HCT116 (cell line): Measurements from ENCODE around the gene PLB1. TPM values are rescaled to one million over a fixed set of nuclear protein-coding genes. Genes with fewer than 3 reads are reported as not detected.
"Not testable (repeated sequence)": the region's sequence is repeated elsewhere in the genome, so short reads cannot be mapped to it uniquely, and the experiment has no call there.

ENCODE experiments used
- ATAC-seq: fragments of 200-7000 bp; cut with Tn5 transposase; 2 replicates; pipeline ENCODE4 v1.9.1; 2020; ENCODE audit warnings: mild to moderate bottlenecking, moderate library complexity
- BruUV-seq: library from RNA; stranded (reverse); fragments of 400-500 nt; replicated peaks from 2 replicates; lab custom pipeline; 2021; lab: Mats Ljungman, UMichigan
- CTCF ChIA-PET: fragments of 300-600 bp; sonication (Branson Sonifier 250); formaldehyde crosslinking; loops from one replicate; lab custom pipeline; 2021; ENCODE audit warnings: antibody characterized with exemption; lab: Charles Lee
- POLR2A ChIA-PET: fragments of 300-600, 350-600 bp; sonication (Branson Sonifier 250); formaldehyde crosslinking; loops from one replicate; lab custom pipeline; 2021; ENCODE audit warnings: antibody characterized with exemption; lab: Charles Lee
- RAD21 ChIA-PET, 2 experiments: fragments of 300-600 bp; sonication (Branson Sonifier 250); formaldehyde crosslinking; loops; one replicate each; lab custom pipeline; 2023; ENCODE audit warnings: low total read pairs in 2 of 2; ENCODE audit not compliant: uncharacterized antibody in 2 of 2, unreplicated experiment in 2 of 2, low non-redundant PET in 1 of 2; lab: Charles Lee
- DNase-seq: peaks from one replicate; pipeline ENCODE4 v3.0.0-alpha.2; 2010; ENCODE audit warnings: low read depth, low spot score
- H2AFZ ChIP-seq: fragments of 200-600 bp; shearing (Covaris generic), sonication (generic); 2 replicates; pipeline ENCODE4 v1.6.1; 2017; ENCODE audit warnings: low read depth, mixed run types, mixed read lengths, antibody characterized with exemption, low read length; ENCODE audit not compliant: poor library complexity, severe bottlenecking
- H3K27ac ChIP-seq: 2 replicates; pipeline ENCODE4 v1.5.1; 2012; ENCODE audit warnings: low read depth, low read length
- H3K27me3 ChIP-seq: fragments of 200-600 bp; sonication (generic); 2 replicates; pipeline ENCODE4 v1.6.1; 2016; ENCODE audit warnings: mixed run types, low read length, mixed read lengths; ENCODE audit not compliant: insufficient read depth
- H3K36me3 ChIP-seq, 2 experiments: fragments of 200-500 bp in 1 of 2; fragments of 200-600 bp in 1 of 2; sonication (Bioruptor generic) in 1 of 2; sonication (generic) in 1 of 2; 2 replicates each; pipeline versions ENCODE4 v1.5.1 to v1.6.1; 2014 to 2016; ENCODE audit warnings: low read length in 2 of 2, inconsistent platforms in 1 of 2, mixed read lengths in 1 of 2, mixed run types in 1 of 2; ENCODE audit not compliant: insufficient read depth in 2 of 2, control insufficient read depth in 1 of 2
- H3K4me1 ChIP-seq, 2 experiments: fragments of 200-600 bp in 1 of 2; sonication (generic) in 1 of 2; 2 replicates each; pipeline versions ENCODE4 v1.5.1 to v1.6.1; 2012 to 2017; ENCODE audit warnings: low read length in 2 of 2, inconsistent platforms in 1 of 2, mild to moderate bottlenecking in 1 of 2, mixed read lengths in 1 of 2, mixed run types in 1 of 2, moderate library complexity in 1 of 2; ENCODE audit not compliant: insufficient read depth in 2 of 2, control insufficient read depth in 1 of 2
- H3K4me2 ChIP-seq: fragments of 200-600 bp; sonication (generic); 2 replicates; pipeline ENCODE4 v1.6.1; 2017; ENCODE audit warnings: mixed run types, low read length, mixed read lengths
- H3K4me3 ChIP-seq, 2 experiments: fragments of 200-600 bp in 1 of 2; sonication (generic) in 1 of 2; replicated peaks in 1 of 2; 2 replicates each; pipeline ENCODE4 v1.5.1; 2011 to 2016; ENCODE audit warnings: low read length in 2 of 2, control low read depth in 1 of 2, low read depth in 1 of 2, mild to moderate bottlenecking in 1 of 2, mixed read lengths in 1 of 2, mixed run types in 1 of 2
- H3K79me2 ChIP-seq: fragments of 200-600 bp; sonication (generic); 2 replicates; pipeline ENCODE4 v1.6.1; 2017; ENCODE audit warnings: mild to moderate bottlenecking, mixed run types, low read length, moderate library complexity, mixed read lengths; ENCODE audit not compliant: insufficient read depth
- H3K9ac ChIP-seq: fragments of 200-600 bp; sonication (generic); 2 replicates; pipeline ENCODE4 v1.6.1; 2016; ENCODE audit warnings: low read length, mixed read lengths
- H3K9me2 ChIP-seq: fragments of 200-600 bp; sonication (generic), shearing (Covaris generic); 2 replicates; pipeline ENCODE4 v1.6.1; 2017; ENCODE audit warnings: mixed run types, mild to moderate bottlenecking, moderate library complexity; ENCODE audit not compliant: insufficient read depth
- H3K9me3 ChIP-seq, 2 experiments: fragments of 200-500 bp in 1 of 2; fragments of 200-600 bp in 1 of 2; sonication (Bioruptor generic) in 1 of 2; sonication (generic) in 1 of 2; 2 replicates each; pipeline ENCODE4 v1.6.1; 2014 to 2017; ENCODE audit warnings: low read length in 2 of 2, mixed read lengths in 2 of 2, inconsistent platforms in 1 of 2, low read depth in 1 of 2, mild to moderate bottlenecking in 1 of 2, mixed run types in 1 of 2, moderate library complexity in 1 of 2; ENCODE audit not compliant: control insufficient read depth in 1 of 2, insufficient read depth in 1 of 2
- H4K20me1 ChIP-seq: fragments of 200-600 bp; sonication (generic), shearing (Covaris generic); 2 replicates; pipeline ENCODE4 v1.6.1; 2017; ENCODE audit warnings: mixed run types, mild to moderate bottlenecking, moderate library complexity; ENCODE audit not compliant: insufficient read depth
- CBX3 ChIP-seq: IDR thresholded peaks from 2 replicates; pipeline ENCODE4 v1.6.1; 2012; ENCODE audit warnings: low read depth
- EZH2phosphoT487 ChIP-seq: fragments of 200-600 bp; IDR thresholded peaks from 2 replicates; pipeline ENCODE4 v1.6.1; 2018; ENCODE audit warnings: antibody characterized with exemption, borderline replicate concordance
- SIN3A ChIP-seq: IDR thresholded peaks from 2 replicates; pipeline ENCODE4 v1.6.1; 2012; ENCODE audit warnings: low read depth
- SP1 ChIP-seq: IDR thresholded peaks from 2 replicates; pipeline ENCODE4 v1.6.1; 2012; ENCODE audit warnings: low read depth
- ZNF274 ChIP-seq: fragments of 200-500 bp; sonication (Bioruptor generic); IDR thresholded peaks from 2 replicates; pipeline ENCODE4 v1.6.1; 2014; ENCODE audit warnings: mild to moderate bottlenecking, low read depth, low read length, inconsistent platforms
- intact Hi-C: fragments of 100-400 bp; cut with micrococcal nuclease; formaldehyde crosslinking; loops from 2 replicates; pipeline ENCODE4 v1.10.0; 2022
- total RNA-seq: library from RNA; stranded (reverse); gene quantifications from one replicate; pipeline ENCODE4 v1.2.1, GENCODE V29; 2021; ENCODE audit not compliant: unreplicated experiment
- TF ChIP-seq, protein P1 (sequence below): IDR thresholded peaks from 2 replicates; pipeline ENCODE4 v1.6.1; 2011; ENCODE audit warnings: mild to moderate bottlenecking, low read length, moderate library complexity; ENCODE audit not compliant: insufficient replicate concordance; ENCODE audit errors: extremely low read depth
- TF ChIP-seq, protein P2 (sequence below): IDR thresholded peaks from 2 replicates; pipeline ENCODE4 v1.6.1; 2012

The PLB1 gene
- total RNA-seq, 1 experiment from 2014 or later, result 0.49 TPM

DNA sequence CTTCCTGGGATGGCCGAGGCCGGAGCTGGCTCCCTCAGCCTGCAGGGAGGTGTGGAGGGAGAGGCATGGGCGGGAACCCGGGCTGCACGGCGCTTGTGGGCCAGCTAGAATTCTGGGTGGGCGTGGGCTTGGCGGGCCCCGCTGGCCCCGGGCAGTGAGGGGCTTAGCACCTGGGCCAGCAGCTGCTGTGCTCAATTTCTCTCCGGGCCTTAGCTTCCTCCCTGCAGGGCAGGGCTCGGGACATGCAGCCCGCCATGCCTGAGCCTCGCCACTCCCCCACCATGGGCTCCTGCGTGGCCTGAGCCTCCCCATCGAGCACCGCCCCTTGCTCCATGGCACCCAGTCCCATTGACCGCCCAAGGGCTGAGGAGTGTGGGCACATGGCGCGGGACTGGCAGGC lies 23.2 kb upstream of the PLB1 start:
- H4K20me1 ChIP-seq, POLR2A ChIA-PET, H3K27me3 ChIP-seq, DNase-seq, H3K27ac ChIP-seq, intact Hi-C loops, RAD21 ChIA-PET, BruUV-seq, CTCF ChIA-PET, H3K79me2 ChIP-seq, H3K9ac ChIP-seq, H3K9me2 ChIP-seq, ATAC-seq, H2AFZ ChIP-seq, H3K4me2 ChIP-seq, H3K9me3 ChIP-seq, H3K36me3 ChIP-seq, H3K4me3 ChIP-seq: not testable (repeated sequence)
- H3K4me1 ChIP-seq, result peaks cover 0 to 11% of the 10 kb centered on the region in 2 experiments; a peak in 1 of 4 replicates

DNA sequence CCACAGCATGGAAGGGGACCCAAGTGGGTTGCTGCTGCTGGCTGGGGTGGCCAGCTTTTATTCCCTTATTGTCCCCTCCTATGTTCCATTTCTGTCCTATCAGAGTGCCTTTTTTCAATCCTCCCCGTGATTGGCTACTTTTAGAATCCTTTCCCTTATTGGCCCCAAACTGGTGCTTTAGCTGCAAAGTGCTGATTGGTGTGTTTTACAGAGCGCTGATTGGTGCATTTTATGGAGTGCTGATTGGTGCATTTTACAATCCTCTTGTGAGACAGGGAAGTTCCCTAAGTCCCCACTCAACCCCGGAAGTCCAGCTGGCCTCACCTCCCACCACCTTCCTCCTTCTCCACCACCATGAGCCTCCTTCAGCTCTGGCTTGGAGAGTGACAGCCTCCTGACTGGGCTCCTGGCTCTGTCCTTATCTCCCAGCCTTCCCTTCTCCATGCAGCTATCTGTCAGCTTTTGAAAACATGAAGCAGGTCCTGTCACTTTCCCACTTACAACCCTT lies 20.7 kb upstream of the PLB1 start:
- Histone ChIP-seq H3K79me2 (no peaks in the 10 kb centered on the region), H2AFZ (no peak overlapping the region)
- CTCF ChIA-PET, result no interaction called here
- TF ChIP-seq ZNF274 (no peak), SIN3A (no peak), EZH2phosphoT487 (no peak), SP1 (no peak), CBX3 (no peak)
- TF ChIP-seq, protein P1, sequence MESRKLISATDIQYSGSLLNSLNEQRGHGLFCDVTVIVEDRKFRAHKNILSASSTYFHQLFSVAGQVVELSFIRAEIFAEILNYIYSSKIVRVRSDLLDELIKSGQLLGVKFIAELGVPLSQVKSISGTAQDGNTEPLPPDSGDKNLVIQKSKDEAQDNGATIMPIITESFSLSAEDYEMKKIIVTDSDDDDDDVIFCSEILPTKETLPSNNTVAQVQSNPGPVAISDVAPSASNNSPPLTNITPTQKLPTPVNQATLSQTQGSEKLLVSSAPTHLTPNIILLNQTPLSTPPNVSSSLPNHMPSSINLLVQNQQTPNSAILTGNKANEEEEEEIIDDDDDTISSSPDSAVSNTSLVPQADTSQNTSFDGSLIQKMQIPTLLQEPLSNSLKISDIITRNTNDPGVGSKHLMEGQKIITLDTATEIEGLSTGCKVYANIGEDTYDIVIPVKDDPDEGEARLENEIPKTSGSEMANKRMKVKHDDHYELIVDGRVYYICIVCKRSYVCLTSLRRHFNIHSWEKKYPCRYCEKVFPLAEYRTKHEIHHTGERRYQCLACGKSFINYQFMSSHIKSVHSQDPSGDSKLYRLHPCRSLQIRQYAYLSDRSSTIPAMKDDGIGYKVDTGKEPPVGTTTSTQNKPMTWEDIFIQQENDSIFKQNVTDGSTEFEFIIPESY, result no peak
- TF ChIP-seq, protein P2, sequence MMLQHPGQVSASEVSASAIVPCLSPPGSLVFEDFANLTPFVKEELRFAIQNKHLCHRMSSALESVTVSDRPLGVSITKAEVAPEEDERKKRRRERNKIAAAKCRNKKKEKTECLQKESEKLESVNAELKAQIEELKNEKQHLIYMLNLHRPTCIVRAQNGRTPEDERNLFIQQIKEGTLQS, result no peak
- TF ChIP-seq, all 23 proteins: peak for 0
- RAD21 ChIA-PET, result no interaction called here
- POLR2A ChIA-PET, result no interaction called here
- no peak overlapping the region for H3K9ac ChIP-seq
- peaks cover 0 to 11% of the 10 kb centered on the region in 2 experiments; a peak in 1 of 4 replicates for H3K4me1 ChIP-seq
- no peak overlapping the region for H3K27ac ChIP-seq
- no peaks in the 10 kb centered on the region for H4K20me1 ChIP-seq
- no peak overlapping the region for H3K4me2 ChIP-seq
- H3K9me3 ChIP-seq, result no peaks in the 10 kb centered on the region
- BruUV-seq, result no TSS peak
- DNase-seq, result no peak
- intact Hi-C loops, result no loop called here
- no peaks in the 10 kb centered on the region for H3K27me3 ChIP-seq
- no peak overlapping the region for H3K4me3 ChIP-seq
- H3K9me2 ChIP-seq, result no peaks in the 10 kb centered on the region
- ATAC-seq, result no peak
- H3K36me3 ChIP-seq, result no peaks in the 10 kb centered on the region
